KMS-11 (cell line): ENCODE results near the gene RPTOR.

Experiments
- H2AFZ ChIP-seq: fragments of 200-600 bp; sonication (generic); 2 replicates; pipeline ENCODE4 v1.6.1; 2016; ENCODE audit warnings: antibody characterized with exemption, mixed run types, low read depth
- H3K27ac ChIP-seq: fragments of 200-600 bp; sonication (generic); 2 replicates; pipeline ENCODE4 v1.6.1; 2016; ENCODE audit warnings: mild to moderate bottlenecking, mixed run types
- H3K27me3 ChIP-seq: fragments of 200-600 bp; sonication (generic); 2 replicates; pipeline ENCODE4 v1.6.1; 2017; ENCODE audit warnings: mild to moderate bottlenecking, low read depth, mixed run types, moderate library complexity; ENCODE audit not compliant: insufficient read depth
- H3K36me3 ChIP-seq: fragments of 200-600 bp; sonication (generic); 2 replicates; pipeline ENCODE4 v1.6.1; 2017; ENCODE audit warnings: mild to moderate bottlenecking, mixed run types; ENCODE audit not compliant: insufficient read depth
- H3K4me1 ChIP-seq: fragments of 200-600 bp; sonication (generic); 2 replicates; pipeline ENCODE4 v1.6.1; 2016; ENCODE audit warnings: mild to moderate bottlenecking, low read depth, mixed run types; ENCODE audit not compliant: poor library complexity, severe bottlenecking
- H3K4me2 ChIP-seq: fragments of 200-600 bp; sonication (generic); 2 replicates; pipeline ENCODE4 v1.7.0; 2016; ENCODE audit warnings: mild to moderate bottlenecking, mixed run types
- H3K4me3 ChIP-seq: fragments of 200-600 bp; sonication (generic); IDR thresholded peaks from 2 replicates; pipeline ENCODE4 v1.6.1; 2017; ENCODE audit warnings: low read depth, low read length, mixed read lengths; ENCODE audit not compliant: insufficient read depth
- H3K79me2 ChIP-seq: fragments of 200-600 bp; sonication (generic); 2 replicates; pipeline ENCODE4 v1.6.1; 2016; ENCODE audit warnings: low read depth, mixed run types; ENCODE audit not compliant: insufficient read depth
- H3K9ac ChIP-seq: fragments of 200-600 bp; sonication (generic); 2 replicates; pipeline ENCODE4 v1.6.1; 2016; ENCODE audit warnings: mild to moderate bottlenecking, mixed run types
- H4K20me1 ChIP-seq: fragments of 200-600 bp; sonication (generic); 2 replicates; pipeline ENCODE4 v1.6.1; 2016; ENCODE audit warnings: mild to moderate bottlenecking, mixed run types; ENCODE audit not compliant: insufficient read depth
- CTCF ChIP-seq: fragments of 200-600 bp; sonication (generic); conservative IDR thresholded peaks from 2 replicates; pipeline ENCODE4 v1.6.1; 2017; ENCODE audit warnings: low read depth, mild to moderate bottlenecking, antibody characterized with exemption, low read length, moderate library complexity, mixed read lengths

Gene RPTOR

GRCh38 chr17:80601146-80601545, 56.5 kb downstream of the RPTOR start:
- Histone ChIP-seq H3K79me2 (no peaks in the 10 kb centered on the region; the same call in 1 of the 2 replicates), H3K27ac (no peak overlapping the region), H4K20me1 (no peaks in the 10 kb centered on the region)

DNA sequence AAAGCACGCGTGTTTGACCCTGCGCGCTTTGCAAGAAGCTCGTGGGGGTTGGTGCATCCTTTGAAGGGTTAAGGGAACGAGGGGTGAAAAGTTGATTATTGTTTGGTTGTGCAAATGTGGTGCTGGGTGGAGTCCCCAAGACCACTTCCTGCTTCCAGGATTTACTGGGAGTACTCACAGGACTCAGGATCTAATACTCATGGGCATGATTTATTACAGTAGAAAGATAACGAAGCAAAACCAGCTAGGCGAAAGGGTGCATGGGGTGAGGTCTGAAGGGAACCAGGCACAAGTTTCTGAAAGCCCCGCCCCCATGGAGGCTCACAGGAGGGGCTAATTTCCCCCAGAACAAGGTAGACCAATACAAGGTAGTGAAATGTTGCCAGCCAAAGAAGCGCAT, 58.8 kb downstream of the RPTOR start:
- no peak overlapping the region for H2AFZ ChIP-seq
- no peak overlapping the region for H3K4me3 ChIP-seq
- peaks cover 4% of the 10 kb centered on the region; the same call in 1 of the 2 replicates for H3K79me2 ChIP-seq
- no peaks in the 10 kb centered on the region for H3K36me3 ChIP-seq
- no peaks in the 10 kb centered on the region for H4K20me1 ChIP-seq
- no peak overlapping the region for H3K27ac ChIP-seq
- no peak overlapping the region for H3K4me2 ChIP-seq
- H3K9ac ChIP-seq: no peak overlapping the region
- H3K27me3 ChIP-seq: no peaks in the 10 kb centered on the region
- H3K4me1 ChIP-seq: no peaks in the 10 kb centered on the region
- TF ChIP-seq CTCF: no peak

More at GRCh38 chr17:80601146-80601545, 56.5 kb downstream of the RPTOR start:
- Histone ChIP-seq H3K27me3 (no peaks in the 10 kb centered on the region), H2AFZ (no peak overlapping the region), H3K36me3 (no peaks in the 10 kb centered on the region), H3K4me1 (no peaks in the 10 kb centered on the region), H3K9ac (no peak overlapping the region), H3K4me2 (no peak overlapping the region), H3K4me3 (no peak overlapping the region)
- TF ChIP-seq CTCF: no peak

DNA sequence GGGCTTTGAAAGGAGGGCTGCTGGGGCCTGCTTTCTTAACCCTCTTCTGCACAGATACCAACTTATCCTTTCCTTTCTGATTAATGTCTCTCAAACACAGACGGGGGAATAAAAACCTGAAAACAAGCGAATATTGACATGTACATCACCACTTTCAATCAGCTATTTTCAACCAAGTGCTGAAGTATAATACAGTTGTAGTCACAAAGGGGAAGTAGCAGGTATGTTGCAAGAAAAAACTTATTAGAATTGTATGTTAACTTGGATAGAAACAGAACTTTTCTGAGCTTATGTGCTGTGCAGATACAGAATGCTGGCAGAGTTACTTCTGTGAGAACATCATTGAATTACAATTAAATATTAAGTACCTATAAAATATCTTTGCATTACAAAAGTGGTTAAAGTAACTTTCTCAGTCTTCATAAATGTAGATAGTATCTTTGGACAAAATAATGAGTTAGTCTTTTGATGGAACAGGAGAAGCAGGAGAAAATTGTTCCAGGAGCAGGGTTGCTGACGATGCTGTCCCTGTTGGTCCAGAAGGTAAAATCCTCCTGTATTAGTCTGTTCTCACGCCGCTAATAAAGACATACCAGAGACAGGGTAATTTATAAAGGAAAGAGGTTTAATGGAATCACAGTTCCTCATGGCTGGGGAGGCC, 59.5 kb downstream of the RPTOR start:
- H3K27ac ChIP-seq: no peak overlapping the region
- no peak overlapping the region for H3K9ac ChIP-seq
- no peaks in the 10 kb centered on the region for H3K27me3 ChIP-seq
- no peaks in the 10 kb centered on the region for H4K20me1 ChIP-seq
- no peak overlapping the region for H3K4me2 ChIP-seq
- no peak overlapping the region for H3K4me3 ChIP-seq
- no peak overlapping the region for H2AFZ ChIP-seq
- no peak for TF ChIP-seq CTCF
- peaks cover 4% of the 10 kb centered on the region; the same call in 1 of the 2 replicates for H3K79me2 ChIP-seq
- no peaks in the 10 kb centered on the region for H3K4me1 ChIP-seq
- no peaks in the 10 kb centered on the region for H3K36me3 ChIP-seq

- H3K4me3 ChIP-seq: no peak overlapping the region
- no peak for TF ChIP-seq CTCF
- no peaks in the 10 kb centered on the region for H3K4me1 ChIP-seq
- no peak overlapping the region for H3K9ac ChIP-seq
- no peak overlapping the region for H3K27ac ChIP-seq
- H3K27me3 ChIP-seq: no peaks in the 10 kb centered on the region
- no peak overlapping the region for H2AFZ ChIP-seq
- no peak overlapping the region for H3K4me2 ChIP-seq
- H3K36me3 ChIP-seq: no peaks in the 10 kb centered on the region
- peaks cover 4% of the 10 kb centered on the region; the same call in 1 of the 2 replicates for H3K79me2 ChIP-seq
- H4K20me1 ChIP-seq: no peaks in the 10 kb centered on the region
Measured at GRCh38 chr17:80604670-80605010, 60.0 kb downstream of the RPTOR start.
